Muscle layer of duodenum (tissue), 2 donors: ENCODE results near the gene USP10.

ENCODE experiments used
- H3K27ac ChIP-seq: one replicate; pipeline ENCODE4 v1.7.0; 2013; ENCODE audit warnings: mild to moderate bottlenecking, low read length
- H3K27me3 ChIP-seq: one replicate; pipeline ENCODE4 v1.7.0; 2013; ENCODE audit warnings: low read depth, mild to moderate bottlenecking, control low read depth, low read length
- H3K36me3 ChIP-seq, 2 donors: one replicate each; pipeline ENCODE4 v1.7.0; 2013; ENCODE audit warnings: low read length in 2 of 2, control low read depth in 1 of 2, mild to moderate bottlenecking in 1 of 2; ENCODE audit not compliant: insufficient read depth in 2 of 2, control insufficient read depth in 1 of 2
- H3K4me1 ChIP-seq, 2 donors: one replicate each; pipeline ENCODE4 v1.7.0; 2013; ENCODE audit warnings: low read length in 2 of 2, mild to moderate bottlenecking in 2 of 2, control low read depth in 1 of 2, moderate library complexity in 1 of 2; ENCODE audit not compliant: insufficient read depth in 2 of 2, control insufficient read depth in 1 of 2
- H3K4me3 ChIP-seq, 2 donors: one replicate each; pipeline ENCODE4 v1.7.0; 2013; ENCODE audit warnings: low read length in 2 of 2, low read depth in 1 of 2, mild to moderate bottlenecking in 1 of 2
- H3K9me3 ChIP-seq, 2 donors: one replicate each; pipeline ENCODE4 v1.7.0; 2013; ENCODE audit warnings: low read length in 2 of 2, control low read depth in 1 of 2, mild to moderate bottlenecking in 1 of 2; ENCODE audit not compliant: control insufficient read depth in 1 of 2
- donor health status: healthy.

USP10 gene

GRCh38 chr16:84768061-84768807, 68.4 kb downstream of the USP10 start:
- Histone ChIP-seq H3K36me3 (peaks cover 54 to 56% of the 10 kb centered on the region in 2 donors), H3K27me3 (no peaks in the 10 kb centered on the region), H3K9me3 (no peaks in the 10 kb centered on the region), H3K4me3 (no peak overlapping the region), H3K4me1 (no peaks in the 10 kb centered on the region), H3K27ac (no peak overlapping the region)

GRCh38 chr16:84768808-84769197, 69.0 kb downstream of the USP10 start:
- no peaks in the 10 kb centered on the region for H3K9me3 ChIP-seq
- H3K4me3 ChIP-seq: no peak overlapping the region
- H3K27ac ChIP-seq: no peak overlapping the region
- H3K36me3 ChIP-seq: peaks cover 53 to 56% of the 10 kb centered on the region in 2 donors
- no peaks in the 10 kb centered on the region for H3K4me1 ChIP-seq
- H3K27me3 ChIP-seq: no peaks in the 10 kb centered on the region

DNA sequence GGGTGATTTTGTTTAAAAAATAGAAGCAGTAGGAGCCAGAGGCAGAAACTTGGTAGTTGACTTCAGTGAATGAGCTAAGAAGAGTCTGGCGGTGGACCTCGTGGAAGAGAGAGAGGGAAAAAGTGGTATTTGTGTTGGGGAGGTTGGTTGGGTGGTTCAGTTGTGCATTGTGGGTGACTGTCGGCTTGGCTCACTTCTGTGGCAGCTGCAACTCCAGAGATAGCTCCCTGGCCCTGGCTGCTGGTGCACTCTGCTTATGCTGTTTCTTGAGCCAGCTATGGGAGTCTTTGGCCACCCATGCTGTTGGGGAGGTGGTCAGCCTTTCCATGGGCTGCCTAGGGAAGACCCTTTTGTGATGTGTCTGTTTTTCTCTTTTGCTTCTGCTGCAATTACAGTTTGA, 69.6 kb downstream of the USP10 start:
- Histone ChIP-seq H3K27me3 (no peaks in the 10 kb centered on the region), H3K27ac (no peak overlapping the region), H3K9me3 (no peaks in the 10 kb centered on the region), H3K4me1 (no peaks in the 10 kb centered on the region), H3K36me3 (peaks cover 47 to 56% of the 10 kb centered on the region in 2 donors), H3K4me3 (no peak overlapping the region)

DNA sequence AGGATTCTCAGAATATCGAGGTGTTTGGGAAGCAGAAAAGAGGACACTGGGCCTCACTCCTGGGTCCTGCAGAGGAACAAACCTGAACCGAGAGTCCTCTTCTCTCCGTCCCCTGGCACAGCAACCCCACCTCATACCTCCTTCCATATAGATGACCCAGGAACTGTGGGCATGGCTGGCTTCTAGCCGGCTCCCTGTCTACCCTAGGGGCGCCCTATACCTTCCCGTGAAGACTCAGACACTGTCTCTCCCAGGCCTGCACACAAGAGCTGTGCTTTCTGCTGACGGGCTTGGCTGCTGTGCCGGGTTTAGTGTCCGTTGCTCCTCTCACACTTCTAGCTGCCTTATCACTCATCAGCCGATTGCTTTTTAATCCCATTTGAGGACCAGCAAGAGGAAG, 73.5 kb downstream of the USP10 start:
- Histone ChIP-seq H3K36me3 (peaks cover 50 to 77% of the 10 kb centered on the region in 2 donors), H3K4me3 (no peak overlapping the region), H3K9me3 (no peaks in the 10 kb centered on the region), H3K27ac (no peak overlapping the region), H3K4me1 (no peaks in the 10 kb centered on the region), H3K27me3 (no peaks in the 10 kb centered on the region)

DNA sequence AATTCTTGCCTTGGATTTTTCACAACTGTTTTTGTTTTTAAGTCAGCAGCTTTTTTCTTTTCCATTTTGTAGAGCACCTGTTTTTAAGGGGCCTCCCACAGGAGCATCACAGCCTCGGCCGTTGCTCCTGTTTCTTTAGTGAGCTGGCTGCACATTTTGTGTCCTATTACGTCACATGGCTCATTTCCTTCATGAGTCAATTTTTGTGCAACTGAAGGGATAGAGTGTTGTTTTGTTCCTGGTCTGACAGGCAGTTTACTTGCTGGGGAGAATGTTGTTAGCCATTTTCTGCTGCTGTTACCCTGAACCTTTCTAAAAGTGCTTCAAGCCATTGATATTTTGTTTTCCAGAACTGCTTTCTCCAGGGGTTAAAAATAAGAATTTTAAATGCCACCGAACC, 75.0 kb downstream of the USP10 start:
- H3K27ac ChIP-seq: no peak overlapping the region
- no peaks in the 10 kb centered on the region for H3K9me3 ChIP-seq
- H3K36me3 ChIP-seq: peaks cover 50 to 69% of the 10 kb centered on the region in 2 donors
- no peaks in the 10 kb centered on the region for H3K27me3 ChIP-seq
- no peak overlapping the region for H3K4me3 ChIP-seq
- no peaks in the 10 kb centered on the region for H3K4me1 ChIP-seq

DNA sequence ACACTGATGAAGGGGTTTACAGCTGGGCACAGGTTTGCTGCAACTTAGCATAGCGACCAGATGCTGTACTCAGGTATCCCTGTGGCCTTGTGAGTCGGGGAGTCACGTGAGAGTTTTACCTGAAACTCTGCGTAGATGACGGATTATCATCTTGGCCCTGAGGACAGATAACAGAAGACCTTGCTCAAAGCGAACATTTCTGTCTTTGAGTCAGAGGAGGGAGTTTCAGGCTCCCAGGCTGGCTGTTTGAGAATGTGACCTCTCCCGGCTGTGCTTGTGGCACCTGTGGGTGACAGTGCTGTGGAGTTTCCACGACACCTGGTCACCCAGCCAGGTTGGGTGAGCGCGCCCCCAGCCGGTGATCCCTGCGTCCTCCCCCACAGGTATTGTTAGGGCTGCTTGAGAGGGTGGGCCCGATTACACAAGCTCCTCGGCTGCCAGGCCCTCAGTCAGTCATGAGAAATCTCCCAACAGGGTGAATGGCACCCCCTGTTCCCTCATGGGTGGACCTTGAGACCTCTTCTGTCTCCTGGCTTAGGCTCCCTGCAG, 75.5 kb downstream of the USP10 start:
- no peak overlapping the region for H3K27ac ChIP-seq
- peak overlapping the region in 1 of 2 donors; percentile 37 for H3K4me3 ChIP-seq

DNA sequence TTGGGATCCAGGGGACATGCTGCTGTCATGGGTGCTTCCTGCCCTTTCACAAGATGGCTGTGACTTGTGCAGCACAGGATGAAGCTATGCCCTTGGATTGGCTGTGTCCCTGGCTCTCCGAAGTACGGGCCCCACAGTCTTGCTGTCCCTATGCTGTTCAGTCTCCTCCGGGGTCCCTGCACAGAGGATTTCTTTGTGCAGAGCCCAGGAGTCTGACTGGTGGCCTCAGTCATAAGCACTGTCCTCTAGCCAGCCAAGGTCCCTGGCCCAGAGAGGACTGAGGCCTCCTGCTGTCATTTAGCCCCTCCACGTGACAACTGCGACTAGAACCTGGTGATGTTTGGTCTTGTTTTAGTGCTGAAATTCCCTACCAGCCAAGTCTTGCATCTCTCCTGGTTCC, 77.6 kb downstream of the USP10 start:
- H3K36me3 ChIP-seq: peaks cover 44 to 61% of the 10 kb centered on the region in 2 donors

More for the DNA sequence above, 75.5 kb downstream of the USP10 start:
- Histone ChIP-seq H3K9me3 (no peaks in the 10 kb centered on the region), H3K36me3 (peaks cover 50 to 67% of the 10 kb centered on the region in 2 donors), H3K27me3 (no peaks in the 10 kb centered on the region), H3K4me1 (no peaks in the 10 kb centered on the region)

GRCh38 chr16:84778720-84779119, 78.9 kb downstream of the USP10 start:
- no peaks in the 10 kb centered on the region for H3K9me3 ChIP-seq
- peaks cover 32 to 48% of the 10 kb centered on the region in 2 donors for H3K36me3 ChIP-seq
- H3K27ac ChIP-seq: no peak overlapping the region

More for the DNA sequence above, 77.6 kb downstream of the USP10 start:
- Histone ChIP-seq H3K4me1 (no peaks in the 10 kb centered on the region), H3K9me3 (no peaks in the 10 kb centered on the region), H3K4me3 (no peak overlapping the region), H3K27me3 (no peaks in the 10 kb centered on the region), H3K27ac (no peak overlapping the region)

GRCh38 chr16:84780063-84780462, 80.3 kb downstream of the USP10 start:
- Histone ChIP-seq H3K36me3 (peaks cover 30 to 37% of the 10 kb centered on the region in 2 donors), H3K27ac (no peak overlapping the region)

More at GRCh38 chr16:84778720-84779119, 78.9 kb downstream of the USP10 start:
- Histone ChIP-seq H3K27me3 (no peaks in the 10 kb centered on the region), H3K4me1 (no peaks in the 10 kb centered on the region), H3K4me3 (no peak overlapping the region)

DNA sequence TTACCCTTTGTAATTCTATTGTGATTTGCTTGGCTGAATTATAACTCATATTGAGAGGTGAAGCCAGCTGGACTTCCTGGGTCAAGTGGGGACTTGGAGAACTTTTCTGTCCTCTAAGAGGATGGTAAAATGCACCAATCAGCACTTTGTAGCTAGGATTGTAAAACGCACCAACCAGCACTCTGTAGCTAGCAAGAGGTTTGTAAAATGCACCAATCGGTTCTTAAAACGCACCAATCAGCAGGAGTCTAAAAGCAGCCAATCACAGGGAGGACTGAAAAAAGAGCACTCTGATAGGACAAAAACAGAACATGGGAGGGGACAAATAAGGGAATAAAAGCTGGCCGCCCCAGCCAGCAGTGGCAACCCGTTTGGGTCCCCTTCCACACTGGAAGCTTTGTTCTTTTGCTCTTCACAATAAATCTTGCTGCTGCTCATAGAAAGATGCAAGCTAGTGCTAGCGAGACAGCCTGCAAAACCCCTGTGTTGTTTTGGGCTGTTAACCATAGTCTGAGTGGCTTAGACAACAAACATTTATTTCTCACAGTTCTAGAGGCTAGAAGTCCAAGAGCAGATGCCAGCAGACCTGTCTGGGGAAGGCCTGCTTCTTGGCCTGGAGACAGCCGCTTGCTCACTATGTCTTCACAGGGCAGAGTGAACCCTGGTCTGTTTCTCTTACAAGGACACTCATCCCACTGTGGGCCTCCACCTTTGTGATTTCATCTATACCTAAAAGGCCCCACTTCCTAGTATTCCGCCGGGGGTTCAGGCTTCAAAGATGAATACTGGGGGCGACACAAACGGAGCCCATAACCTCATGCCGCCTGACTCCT, 81.0 kb downstream of the USP10 start:
- H3K27me3 ChIP-seq: no peaks in the 10 kb centered on the region
- no peak overlapping the region for H3K27ac ChIP-seq
- peaks cover 23 to 30% of the 10 kb centered on the region in 2 donors for H3K36me3 ChIP-seq

More at GRCh38 chr16:84780063-84780462, 80.3 kb downstream of the USP10 start:
- H3K4me3 ChIP-seq: no peak overlapping the region
- H3K4me1 ChIP-seq: no peaks in the 10 kb centered on the region
- H3K27me3 ChIP-seq: no peaks in the 10 kb centered on the region
- no peaks in the 10 kb centered on the region for H3K9me3 ChIP-seq

GRCh38 chr16:84782846-84783245, 83.0 kb downstream of the USP10 start:
- H3K27me3 ChIP-seq: no peaks in the 10 kb centered on the region
- H3K27ac ChIP-seq: no peak overlapping the region
- peaks cover 19 to 22% of the 10 kb centered on the region in 2 donors for H3K4me1 ChIP-seq
- no peak overlapping the region for H3K4me3 ChIP-seq
- peaks cover 9% of the 10 kb centered on the region in 2 donors for H3K36me3 ChIP-seq
- no peaks in the 10 kb centered on the region for H3K9me3 ChIP-seq

More for the DNA sequence above, 81.0 kb downstream of the USP10 start:
- Histone ChIP-seq H3K9me3 (no peaks in the 10 kb centered on the region), H3K4me3 (no peak overlapping the region), H3K4me1 (peaks cover under 1 to 3% of the 10 kb centered on the region in 2 donors)
